Measurements from ENCODE around the gene ST3GAL5.
"Not testable (repeated sequence)": the region's sequence is repeated elsewhere in the genome, so short reads cannot be mapped to it uniquely, and the experiment has no call there.

ST3GAL5 gene

GRCh38 chr2:85917887-85918795 is 29.4 kb upstream of the ST3GAL5 start:
- DNase-seq: no peak

GRCh38 chr2:85915606-85916303 is 27.0 kb upstream of the ST3GAL5 start:
- DNase-seq: no peak

GRCh38 chr2:85914922-85915321 is 26.1 kb upstream of the ST3GAL5 start:
- DNase-seq: no peak

- no peak for DNase-seq
Measured at GRCh38 chr2:85913884-85914881, 25.4 kb upstream of the ST3GAL5 start.

GRCh38 chr2:85911814-85912692 is 23.3 kb upstream of the ST3GAL5 start:
- DNase-seq: no peak

GRCh38 chr2:85911097-85911496 is 22.3 kb upstream of the ST3GAL5 start:
- no peak for DNase-seq

- DNase-seq: no peak
Measured at GRCh38 chr2:85909005-85909404, 20.2 kb upstream of the ST3GAL5 start.

GRCh38 chr2:85908506-85908905 is 19.7 kb upstream of the ST3GAL5 start:
- no peak for DNase-seq

- no peak for DNase-seq
Measured at GRCh38 chr2:85907671-85908157, 18.9 kb upstream of the ST3GAL5 start.

GRCh38 chr2:85906748-85907147 is 18.0 kb upstream of the ST3GAL5 start:
- no peak for DNase-seq

GRCh38 chr2:85905891-85906290 is 17.1 kb upstream of the ST3GAL5 start:
- no peak for DNase-seq

- DNase-seq: no peak
Measured at GRCh38 chr2:85905187-85905666, 16.4 kb upstream of the ST3GAL5 start.

GRCh38 chr2:85903849-85904248 is 15.1 kb upstream of the ST3GAL5 start:
- no peak for DNase-seq

- no peak for DNase-seq
Measured at GRCh38 chr2:85902496-85902895, 13.7 kb upstream of the ST3GAL5 start.

- no peak for DNase-seq
Measured at GRCh38 chr2:85901155-85901554, 12.4 kb upstream of the ST3GAL5 start.

GRCh38 chr2:85900366-85900765 is 11.6 kb upstream of the ST3GAL5 start:
- peak in 1 of 5 experiments; percentile 16 for DNase-seq

GRCh38 chr2:85899849-85900248 is 11.1 kb upstream of the ST3GAL5 start:
- no peak for DNase-seq

GRCh38 chr2:85899284-85899683 is 10.5 kb upstream of the ST3GAL5 start:
- no peak for DNase-seq

GRCh38 chr2:85898881-85899280 is 10.1 kb upstream of the ST3GAL5 start:
- no peak for DNase-seq

- not testable (repeated sequence) for DNase-seq
Measured at GRCh38 chr2:85894554-85895278, 5.9 kb upstream of the ST3GAL5 start.
